ENCODE measurements around the gene TBC1D22A. TPM values are rescaled to one million over a fixed set of nuclear protein-coding genes. Genes with fewer than 3 reads are reported as not detected.

Gene TBC1D22A
- total RNA-seq, 1 experiment from 2014 or later, result 14.3 TPM

- Histone ChIP-seq H4K20me1 (ENCODE audit: low read length) (no peaks in the 10 kb centered on the region), H3K9me2 (replicated peaks; ENCODE audit: low read length) (no peaks in the 10 kb centered on the region), H3K36me3 (ENCODE audit: low read depth, low read length) (no peaks in the 10 kb centered on the region), H2AFZ (ENCODE audit: low read length) (no peak overlapping the region), H3K9ac (ENCODE audit: low read length) (no peak overlapping the region), H3K27me3 (ENCODE audit: low read length) (no peaks in the 10 kb centered on the region), H3K4me1 (ENCODE audit: insufficient read depth, low read length) (no peaks in the 10 kb centered on the region), H3K4me3 (ENCODE audit: low read length) (no peak overlapping the region), H3K9me3 (ENCODE audit: low read length) (no peaks in the 10 kb centered on the region), H3K27ac (ENCODE audit: low read length) (no peak overlapping the region), H3F3A (ENCODE audit: low read length, unreplicated experiment) (no peaks in the 10 kb centered on the region), H3K4me2 (ENCODE audit: low read length) (no peak overlapping the region), H3K79me2 (ENCODE audit: low read length) (no peaks in the 10 kb centered on the region)
- no TSS peak for BruUV-seq (replicated peaks)
- intact Hi-C loops (cut with micrococcal nuclease), result loop anchor here (1.0 to 5.0 kb wide), 4 partner anchors 61 to 624 kb away; no protein-coding TSS in a partner anchor
- ChIA-PET CTCF (interaction anchor here (0.6 to 0.9 kb wide), 2 partner anchors 414 to 418 kb away, joined by 3 to 7 read pairs; no protein-coding TSS in a partner anchor), POLR2A (ENCODE audit: unreplicated experiment) (no interaction called here)
- ATAC-seq, result peak; percentile 84
- no peak for TF ChIP-seq EZH2 (IDR thresholded peaks at IDR 0.05; ENCODE audit: low read length, unreplicated experiment)
- peak; percentile 83 for TF ChIP-seq CTCF (conservative IDR thresholded peaks at IDR 0.05; ENCODE audit: low read depth, low read length)
- DNase-seq, result peak; percentile 61
Measured at GRCh38 chr22:47213571-47214230, 451.3 kb downstream of the TBC1D22A start.

- POLR2A ChIA-PET (ENCODE audit: unreplicated experiment), result interaction anchor here (0.7 kb wide), 1 partner anchor 415 kb away, joined by 25 read pairs; no protein-coding TSS in a partner anchor
- H3K9me2 ChIP-seq (replicated peaks; ENCODE audit: low read length), result no peaks in the 10 kb centered on the region
Measured at GRCh38 chr22:47215851-47216250, 453.4 kb downstream of the TBC1D22A start.

More at GRCh38 chr22:47215851-47216250, 453.4 kb downstream of the TBC1D22A start:
- no peak overlapping the region for H2AFZ ChIP-seq (ENCODE audit: low read length)
- DNase-seq (no peak), ATAC-seq (no peak)
- BruUV-seq (replicated peaks), result no TSS peak
- no peak overlapping the region for H3K4me3 ChIP-seq (ENCODE audit: low read length)
- TF ChIP-seq CTCF (conservative IDR thresholded peaks at IDR 0.05; ENCODE audit: low read depth, low read length) (no peak), EZH2 (IDR thresholded peaks at IDR 0.05; ENCODE audit: low read length, unreplicated experiment) (no peak), EZH2phosphoT487 (IDR thresholded peaks at IDR 0.05; ENCODE audit: borderline replicate concordance, low read length) (no peak)
- no peaks in the 10 kb centered on the region for H3K27me3 ChIP-seq (ENCODE audit: low read length)
- no peaks in the 10 kb centered on the region for H3K79me2 ChIP-seq (ENCODE audit: low read length)
- no peaks in the 10 kb centered on the region for H3F3A ChIP-seq (ENCODE audit: low read length, unreplicated experiment)
- no peak overlapping the region for H3K27ac ChIP-seq (ENCODE audit: low read length)
- CTCF ChIA-PET, result no interaction called here
- H3K4me1 ChIP-seq (ENCODE audit: insufficient read depth, low read length), result no peaks in the 10 kb centered on the region
- H3K9me3 ChIP-seq (ENCODE audit: low read length), result no peaks in the 10 kb centered on the region
- H4K20me1 ChIP-seq (ENCODE audit: low read length), result no peaks in the 10 kb centered on the region
- H3K36me3 ChIP-seq (ENCODE audit: low read depth, low read length), result no peaks in the 10 kb centered on the region
- no peak overlapping the region for H3K9ac ChIP-seq (ENCODE audit: low read length)
- intact Hi-C loops (cut with micrococcal nuclease), result loop anchor here (2.0 kb wide), 2 partner anchors 59 to 365 kb away; no protein-coding TSS in a partner anchor
- no peak overlapping the region for H3K4me2 ChIP-seq (ENCODE audit: low read length)

Data from PC-3 (cell line).